NCI-H82 treated with DMSO at 0.1 percent for 48 hours (cell line): Measurements from ENCODE around the gene LIPN.

Source experiments
- DNase-seq: peaks from one replicate; lab custom pipeline; 2025; ENCODE audit not compliant: unreplicated experiment; lab: John Stamatoyannopoulos, UW

The LIPN gene

GRCh38 chr10:88820748-88821401, 61.1 kb downstream of the LIPN start:
- DNase-seq = no peak

GRCh38 chr10:88826388-88826787, 66.6 kb downstream of the LIPN start:
- no peak for DNase-seq

- DNase-seq = no peak
Measured at GRCh38 chr10:88827671-88828070, 67.9 kb downstream of the LIPN start.

GRCh38 chr10:88828310-88828709, 68.5 kb downstream of the LIPN start:
- no peak for DNase-seq
